Measurements from ENCODE around the gene FGF22.

GRCh38 chr19:656751-657559 lies 17.3 kb downstream of the FGF22 start:
- TF ChIP-seq POLR2AphosphoS5 (IDR thresholded peaks at IDR 0.05; ENCODE audit: borderline replicate concordance, low read depth, low read length) (no peak), EZH2 (IDR thresholded peaks at IDR 0.05) (no peak)

Data from SK-N-MC (cell line).